ENCODE results near the gene CHD5. TPM values are rescaled to one million over a fixed set of nuclear protein-coding genes. Genes with fewer than 3 reads are reported as not detected.

CHD5 gene
- total and polyA plus RNA-seq, 2 of the 4 experiments (the other 2 are of a cell fraction), result under 0.01 to 0.09 TPM

DNA sequence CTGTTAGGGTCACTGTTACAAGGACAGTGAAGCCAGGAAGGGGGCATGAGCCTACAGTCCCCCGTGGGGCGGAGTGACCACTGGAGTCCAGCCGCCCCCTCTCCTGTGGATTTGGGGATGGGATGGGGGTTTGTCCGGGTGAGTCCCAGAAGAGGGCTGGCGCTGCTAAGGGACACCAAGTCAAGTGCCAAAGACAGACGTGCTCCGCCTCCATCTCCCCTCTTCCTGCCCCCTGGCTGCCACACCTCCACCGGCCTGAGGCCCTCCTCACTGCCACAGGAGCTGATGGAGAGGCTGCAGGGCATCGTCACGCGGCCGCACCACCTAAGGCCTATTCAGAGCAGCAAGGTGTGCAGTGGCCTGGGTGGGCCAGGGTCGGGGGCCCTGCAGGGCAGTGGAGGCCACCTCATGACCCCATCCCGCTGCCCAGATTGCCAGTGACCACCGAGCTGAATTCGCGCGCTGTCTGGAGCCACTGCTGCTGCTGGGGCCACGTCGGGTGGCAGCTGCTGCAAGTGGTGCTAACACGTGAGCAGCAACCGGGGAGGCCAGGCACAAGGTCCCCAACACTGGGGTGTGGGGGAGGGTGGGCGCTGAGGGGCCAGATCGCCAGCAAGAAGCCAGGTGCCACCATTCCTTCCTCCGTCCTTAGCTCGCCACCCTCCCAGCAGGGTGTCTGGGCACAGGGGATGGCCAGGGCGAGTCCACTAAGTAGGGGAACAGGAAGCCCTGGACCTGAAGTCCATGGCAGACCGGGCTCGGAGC is 30.7 kb upstream of the CHD5 start:
- no peak for DNase-seq
- Histone ChIP-seq H4K20me1 (ENCODE audit: insufficient read depth, low read length) (no peaks in the 10 kb centered on the region; the same call in 1 of the 2 replicates), H2AK5ac (ENCODE audit: low read depth, low read length) (no peak overlapping the region), H2BK20ac (ENCODE audit: low read depth, low read length) (no peak overlapping the region), H3K14ac (replicated peaks; ENCODE audit: low read depth, low read length) (no peak overlapping the region), H3K9ac (ENCODE audit: low read depth, low read length) (no peak overlapping the region), H4K5ac (ENCODE audit: low read depth, low read length) (no peak overlapping the region), H3K56ac (ENCODE audit: extremely low read depth, insufficient read depth, low read length) (no peak overlapping the region), H4K8ac (ENCODE audit: low read depth in 2 of 2, low read length in 2 of 2) (no peak overlapping the region), H3K4me2 (ENCODE audit: low read depth, low read length) (no peak overlapping the region), H2BK5ac (ENCODE audit: low read depth, low read length, poor library complexity, severe bottlenecking) (no peak overlapping the region), H3K27ac (ENCODE audit: insufficient read depth, low read length) (no peak overlapping the region), H3K9me3 (ENCODE audit: control insufficient read depth, insufficient read depth, low read length) (no peaks in the 10 kb centered on the region), H2AK9ac (replicated peaks; ENCODE audit: low read depth, low read length, poor library complexity) (no peak overlapping the region), H2BK120ac (ENCODE audit: low read depth, low read length) (no peak overlapping the region), H2BK15ac (ENCODE audit: low read depth, low read length) (no peak overlapping the region), H3K9me1 (ENCODE audit: insufficient read depth, low read length) (no peaks in the 10 kb centered on the region), H3K4me3 (ENCODE audit: insufficient read depth, low read depth, low read length) (no peak overlapping the region), H3K4ac (ENCODE audit: low read depth, low read length) (no peak overlapping the region), H2AFZ (replicated peaks; ENCODE audit: low read length, poor library complexity) (no peak overlapping the region), H3K18ac (ENCODE audit: low read depth, low read length) (no peak overlapping the region), H3K23ac (ENCODE audit: low read depth, low read length) (no peak overlapping the region), H3K79me1 (ENCODE audit: low read depth in 1 of 2, low read length in 2 of 2) (no peaks in the 10 kb centered on the region), H4K91ac (ENCODE audit: insufficient read depth, low read depth, low read length) (no peak overlapping the region), H3K27me3 (ENCODE audit: control insufficient read depth, insufficient read depth, low read length) (no peaks in the 10 kb centered on the region; the same call in 1 of the 2 replicates), H3K4me1 (ENCODE audit: control insufficient read depth, insufficient read depth, low read length) (peaks cover 5% of the 10 kb centered on the region; the same call in 1 of the 2 replicates), H3K36me3 (ENCODE audit: control insufficient read depth, insufficient read depth, low read length) (no peaks in the 10 kb centered on the region)
- no peak for ATAC-seq (ENCODE audit: low read depth)
- intact Hi-C loops (cut with micrococcal nuclease) (no loop called here), dilution Hi-C loops (cut with HindIII; ENCODE audit: low sequenced_read_pairs, unreplicated experiment) (no loop called here), in situ Hi-C loops (cut with MboI; ENCODE audit: low sequenced_read_pairs) (no loop called here)
- TF ChIP-seq CEBPB (IDR thresholded peaks at IDR 0.05; ENCODE audit: low read depth, low read length) (no peak), MAZ (IDR thresholded peaks at IDR 0.05; ENCODE audit: borderline replicate concordance, low read depth, low read length) (no peak), RFX5 (IDR thresholded peaks at IDR 0.05; ENCODE audit: low read depth, low read length) (no peak), POLR2A (IDR thresholded peaks at IDR 0.05; ENCODE audit: low read depth, low read length) (no peak), MXI1 (IDR thresholded peaks at IDR 0.05; ENCODE audit: borderline replicate concordance, low read depth, low read length) (no peak), SMC3 (IDR thresholded peaks at IDR 0.05; ENCODE audit: low read depth, low read length) (no peak), MAFK (IDR thresholded peaks at IDR 0.05; ENCODE audit: low read depth, low read length) (no peak), FOS (IDR thresholded peaks at IDR 0.05; ENCODE audit: low read depth, low read length) (no peak), ELK1 (IDR thresholded peaks at IDR 0.05; ENCODE audit: borderline replicate concordance, low read depth, low read length) (no peak), RCOR1 (IDR thresholded peaks at IDR 0.05; ENCODE audit: insufficient replicate concordance, low read length) (no peak), CHD1 (IDR thresholded peaks at IDR 0.05; ENCODE audit: low read depth, low read length) (no peak), NFE2L2 (IDR thresholded peaks at IDR 0.05; ENCODE audit: low read depth, low read length) (no peak)
- TF ChIP-seq, protein P1, sequence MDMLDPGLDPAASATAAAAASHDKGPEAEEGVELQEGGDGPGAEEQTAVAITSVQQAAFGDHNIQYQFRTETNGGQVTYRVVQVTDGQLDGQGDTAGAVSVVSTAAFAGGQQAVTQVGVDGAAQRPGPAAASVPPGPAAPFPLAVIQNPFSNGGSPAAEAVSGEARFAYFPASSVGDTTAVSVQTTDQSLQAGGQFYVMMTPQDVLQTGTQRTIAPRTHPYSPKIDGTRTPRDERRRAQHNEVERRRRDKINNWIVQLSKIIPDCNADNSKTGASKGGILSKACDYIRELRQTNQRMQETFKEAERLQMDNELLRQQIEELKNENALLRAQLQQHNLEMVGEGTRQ (IDR thresholded peaks at IDR 0.05; ENCODE audit: low read depth, low read length), result no peak
- ChIA-PET POLR2A (ENCODE audit: unreplicated experiment) (no interaction called here), CTCF (no interaction called here)
- WGBS, 2 experiments (ENCODE audit: extremely low coverage in 2 of 2, insufficient read length in 1 of 2), result 93% methylated on average over 5 of the region's 29 CpGs; no CpG with 5 or more reads in 1 of the 2 experiments
- no TSS peak for BruUV-seq (replicated peaks)

All from IMR-90 (cell line).